Measurements from ENCODE around the gene TGIF1. TPM values are rescaled to one million over a fixed set of nuclear protein-coding genes. Genes with fewer than 3 reads are reported as not detected.

Gene TGIF1
- total and polyA plus RNA-seq, 10 of the 15 experiments (the other 5 are each of a cell fraction or from before 2014, with no cell fraction given): 1.8 to 8.5 (median 6.4) TPM

DNA sequence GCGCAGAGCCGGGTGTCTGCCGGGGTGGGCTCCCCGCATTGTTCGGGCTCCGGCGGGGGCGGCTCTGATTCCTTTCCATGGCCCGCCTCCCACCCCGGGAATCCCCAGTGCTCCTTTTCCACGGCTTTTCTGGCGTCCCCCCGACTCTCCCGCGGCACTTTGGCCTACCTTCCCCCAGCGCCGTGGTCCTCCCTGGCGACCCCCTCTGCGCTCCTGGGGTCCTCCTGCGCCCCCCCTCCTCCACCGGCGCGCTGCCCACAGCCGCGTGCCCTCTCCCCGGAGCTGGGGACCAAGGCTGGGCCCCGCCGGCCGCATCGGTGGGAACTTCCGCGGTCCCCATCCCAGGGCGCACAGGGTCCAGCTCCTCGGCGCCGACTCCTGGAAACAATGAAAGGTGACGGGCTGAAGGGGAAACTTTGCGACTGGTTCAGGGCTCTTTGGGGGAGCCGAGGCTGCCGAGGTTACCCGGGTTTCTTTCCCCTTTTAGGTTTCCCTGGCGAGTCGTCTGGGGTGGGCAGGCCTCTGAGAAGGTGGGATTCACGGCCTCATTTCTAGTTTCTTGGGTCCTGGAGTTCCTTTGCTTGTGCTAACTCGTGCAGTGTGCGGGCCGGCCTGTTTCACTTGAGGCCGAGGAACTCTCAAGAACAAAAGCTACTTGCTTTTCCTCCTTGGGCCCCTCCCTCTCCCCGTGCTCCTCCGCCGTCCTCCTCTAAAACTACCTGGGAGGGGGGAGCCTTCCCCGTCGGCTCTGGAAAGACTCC is 2.2 kb downstream of the TGIF1 start:
- FAIRE-seq (no peak), ATAC-seq (no peak), DNase-seq (ENCODE audit: low read depth, low spot score) (no peak)
- 6% methylated on average over 46 of the region's 53 CpGs for WGBS (ENCODE audit: insufficient coverage, insufficient replicate concordance, low lambda C conversion rate, missing lambda C conversion rate)
- H3K27ac ChIP-seq (ENCODE audit: control insufficient read depth, insufficient read depth): no peak overlapping the region
- no peak overlapping the region; the same call in 1 of the 2 replicates for H2AFZ ChIP-seq (ENCODE audit: control insufficient read depth, low read depth, low read length)
- POLR2A ChIA-PET: interaction anchor here (0.5 to 1.2 kb wide), 3 partner anchors 75 to 783 kb away, joined by 3 to 5 read pairs (median 3); no protein-coding TSS in a partner anchor
- no peaks in the 10 kb centered on the region for H3K36me3 ChIP-seq (ENCODE audit: control insufficient read depth in 2 of 2, insufficient read depth in 2 of 2, low read length in 1 of 2)
- H3K9ac ChIP-seq (ENCODE audit: control insufficient read depth, insufficient read depth, low read length): peak overlapping the region; percentile 28
- BruUV-seq (replicated peaks): no TSS peak
- intact Hi-C loops (cut with micrococcal nuclease; ENCODE audit: unreplicated experiment): loop anchor here (5.0 kb wide), 1 partner anchor 215 kb away; no protein-coding TSS in a partner anchor
- H3K27me3 ChIP-seq (replicated peaks in 1 of 2; ENCODE audit: control insufficient read depth in 2 of 2, insufficient read depth in 2 of 2, low read length in 1 of 2): peaks cover 2 to 16% of the 10 kb centered on the region in 2 experiments
- no peaks in the 10 kb centered on the region; the same call in 1 of the 3 replicates for H3K9me3 ChIP-seq (replicated peaks; ENCODE audit: control insufficient read depth, insufficient read depth, low read length)
- H3K4me3 ChIP-seq: peak overlapping the region; percentile 62; the same call in 1 of the 2 replicates
- H4K20me1 ChIP-seq (ENCODE audit: control insufficient read depth, insufficient read depth): no peaks in the 10 kb centered on the region
- in situ Hi-C loops (cut with MboI): loop anchor here (5.0 to 10.0 kb wide), 3 partner anchors 145 to 477 kb away; no protein-coding TSS in a partner anchor
- peak overlapping the region; percentile 77 for H3K4me2 ChIP-seq (ENCODE audit: control insufficient read depth, insufficient read depth)
- SMC1A ChIA-PET (ENCODE audit: uncharacterized antibody, unreplicated experiment): interaction anchor here (0.5 to 5.7 kb wide), 22 partner anchors 9 to 210 kb away, joined by 3 to 54 read pairs (median 4); no protein-coding TSS in a partner anchor
- H3K4me1 ChIP-seq (ENCODE audit: control insufficient read depth, insufficient read depth, low read length): peaks cover 31% of the 10 kb centered on the region
- no peaks in the 10 kb centered on the region for H3K79me2 ChIP-seq (ENCODE audit: control insufficient read depth, insufficient read depth, low read length)
- CTCF ChIA-PET: interaction anchor here (0.7 to 6.0 kb wide), 8 partner anchors 74 to 390 kb away, joined by 4 to 79 read pairs (median 30); no protein-coding TSS in a partner anchor
- RAD21 ChIA-PET (ENCODE audit: unreplicated experiment): interaction anchor here (0.7 to 6.0 kb wide), 15 partner anchors 10 to 215 kb away, joined by 3 to 49 read pairs (median 4); no protein-coding TSS in a partner anchor
- TF ChIP-seq POLR2AphosphoS2 (IDR thresholded peaks at IDR 0.05; ENCODE audit: low read depth, low read length) (no peak), ZBED1 (IDR thresholded peaks at IDR 0.05; ENCODE audit: borderline replicate concordance) (no peak), EZH2 (IDR thresholded peaks at IDR 0.05; ENCODE audit: borderline replicate concordance, control insufficient read depth, low read depth, low read length) (no peak), ATF7 (IDR thresholded peaks at IDR 0.05; ENCODE audit: low read depth) (no peak), SIN3A (IDR thresholded peaks at IDR 0.05; ENCODE audit: low read depth, low read length) (no peak), IKZF2 (IDR thresholded peaks at IDR 0.05) (0 out of 4 replicates have a peak, but pooled peaks of 1 of the 2 experiments have one; percentile 8), RB1 (IDR thresholded peaks at IDR 0.05; ENCODE audit: borderline replicate concordance) (no peak), POLR2AphosphoS5 (IDR thresholded peaks at IDR 0.05; ENCODE audit: low read length) (no peak), PML (IDR thresholded peaks at IDR 0.05; ENCODE audit: low read length) (no peak), CBX5 (IDR thresholded peaks at IDR 0.05; ENCODE audit: low read depth) (no peak), FOXK2 (IDR thresholded peaks at IDR 0.05) (no peak)
- TF ChIP-seq, protein P1, sequence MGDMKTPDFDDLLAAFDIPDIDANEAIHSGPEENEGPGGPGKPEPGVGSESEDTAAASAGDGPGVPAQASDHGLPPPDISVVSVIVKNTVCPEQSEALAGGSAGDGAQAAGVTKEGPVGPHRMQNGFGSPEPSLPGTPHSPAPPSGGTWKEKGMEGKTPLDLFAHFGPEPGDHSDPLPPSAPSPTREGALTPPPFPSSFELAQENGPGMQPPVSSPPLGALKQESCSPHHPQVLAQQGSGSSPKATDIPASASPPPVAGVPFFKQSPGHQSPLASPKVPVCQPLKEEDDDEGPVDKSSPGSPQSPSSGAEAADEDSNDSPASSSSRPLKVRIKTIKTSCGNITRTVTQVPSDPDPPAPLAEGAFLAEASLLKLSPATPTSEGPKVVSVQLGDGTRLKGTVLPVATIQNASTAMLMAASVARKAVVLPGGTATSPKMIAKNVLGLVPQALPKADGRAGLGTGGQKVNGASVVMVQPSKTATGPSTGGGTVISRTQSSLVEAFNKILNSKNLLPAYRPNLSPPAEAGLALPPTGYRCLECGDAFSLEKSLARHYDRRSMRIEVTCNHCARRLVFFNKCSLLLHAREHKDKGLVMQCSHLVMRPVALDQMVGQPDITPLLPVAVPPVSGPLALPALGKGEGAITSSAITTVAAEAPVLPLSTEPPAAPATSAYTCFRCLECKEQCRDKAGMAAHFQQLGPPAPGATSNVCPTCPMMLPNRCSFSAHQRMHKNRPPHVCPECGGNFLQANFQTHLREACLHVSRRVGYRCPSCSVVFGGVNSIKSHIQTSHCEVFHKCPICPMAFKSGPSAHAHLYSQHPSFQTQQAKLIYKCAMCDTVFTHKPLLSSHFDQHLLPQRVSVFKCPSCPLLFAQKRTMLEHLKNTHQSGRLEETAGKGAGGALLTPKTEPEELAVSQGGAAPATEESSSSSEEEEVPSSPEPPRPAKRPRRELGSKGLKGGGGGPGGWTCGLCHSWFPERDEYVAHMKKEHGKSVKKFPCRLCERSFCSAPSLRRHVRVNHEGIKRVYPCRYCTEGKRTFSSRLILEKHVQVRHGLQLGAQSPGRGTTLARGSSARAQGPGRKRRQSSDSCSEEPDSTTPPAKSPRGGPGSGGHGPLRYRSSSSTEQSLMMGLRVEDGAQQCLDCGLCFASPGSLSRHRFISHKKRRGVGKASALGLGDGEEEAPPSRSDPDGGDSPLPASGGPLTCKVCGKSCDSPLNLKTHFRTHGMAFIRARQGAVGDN (IDR thresholded peaks at IDR 0.05): peak; percentile 60; the same call in 1 of the 2 replicates
- TF ChIP-seq, protein P2, sequence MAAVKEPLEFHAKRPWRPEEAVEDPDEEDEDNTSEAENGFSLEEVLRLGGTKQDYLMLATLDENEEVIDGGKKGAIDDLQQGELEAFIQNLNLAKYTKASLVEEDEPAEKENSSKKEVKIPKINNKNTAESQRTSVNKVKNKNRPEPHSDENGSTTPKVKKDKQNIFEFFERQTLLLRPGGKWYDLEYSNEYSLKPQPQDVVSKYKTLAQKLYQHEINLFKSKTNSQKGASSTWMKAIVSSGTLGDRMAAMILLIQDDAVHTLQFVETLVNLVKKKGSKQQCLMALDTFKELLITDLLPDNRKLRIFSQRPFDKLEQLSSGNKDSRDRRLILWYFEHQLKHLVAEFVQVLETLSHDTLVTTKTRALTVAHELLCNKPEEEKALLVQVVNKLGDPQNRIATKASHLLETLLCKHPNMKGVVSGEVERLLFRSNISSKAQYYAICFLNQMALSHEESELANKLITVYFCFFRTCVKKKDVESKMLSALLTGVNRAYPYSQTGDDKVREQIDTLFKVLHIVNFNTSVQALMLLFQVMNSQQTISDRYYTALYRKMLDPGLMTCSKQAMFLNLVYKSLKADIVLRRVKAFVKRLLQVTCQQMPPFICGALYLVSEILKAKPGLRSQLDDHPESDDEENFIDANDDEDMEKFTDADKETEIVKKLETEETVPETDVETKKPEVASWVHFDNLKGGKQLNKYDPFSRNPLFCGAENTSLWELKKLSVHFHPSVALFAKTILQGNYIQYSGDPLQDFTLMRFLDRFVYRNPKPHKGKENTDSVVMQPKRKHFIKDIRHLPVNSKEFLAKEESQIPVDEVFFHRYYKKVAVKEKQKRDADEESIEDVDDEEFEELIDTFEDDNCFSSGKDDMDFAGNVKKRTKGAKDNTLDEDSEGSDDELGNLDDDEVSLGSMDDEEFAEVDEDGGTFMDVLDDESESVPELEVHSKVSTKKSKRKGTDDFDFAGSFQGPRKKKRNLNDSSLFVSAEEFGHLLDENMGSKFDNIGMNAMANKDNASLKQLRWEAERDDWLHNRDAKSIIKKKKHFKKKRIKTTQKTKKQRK (IDR thresholded peaks at IDR 0.05; ENCODE audit: low read depth, low read length): no peak
- TF ChIP-seq, protein P3, sequence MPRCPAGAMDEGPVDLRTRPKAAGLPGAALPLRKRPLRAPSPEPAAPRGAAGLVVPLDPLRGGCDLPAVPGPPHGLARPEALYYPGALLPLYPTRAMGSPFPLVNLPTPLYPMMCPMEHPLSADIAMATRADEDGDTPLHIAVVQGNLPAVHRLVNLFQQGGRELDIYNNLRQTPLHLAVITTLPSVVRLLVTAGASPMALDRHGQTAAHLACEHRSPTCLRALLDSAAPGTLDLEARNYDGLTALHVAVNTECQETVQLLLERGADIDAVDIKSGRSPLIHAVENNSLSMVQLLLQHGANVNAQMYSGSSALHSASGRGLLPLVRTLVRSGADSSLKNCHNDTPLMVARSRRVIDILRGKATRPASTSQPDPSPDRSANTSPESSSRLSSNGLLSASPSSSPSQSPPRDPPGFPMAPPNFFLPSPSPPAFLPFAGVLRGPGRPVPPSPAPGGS (IDR thresholded peaks at IDR 0.05; ENCODE audit: borderline replicate concordance, insufficient read depth, low read depth, low read length, poor library complexity, severe bottlenecking): no peak

All from GM12878 (cell line).